HepG2 (cell line): ENCODE measurements around the gene FSCN2. TPM values are rescaled to one million over a fixed set of nuclear protein-coding genes. Genes with fewer than 3 reads are reported as not detected.

Source experiments
- ATAC-seq: fragments of 200-7000 bp; cut with Tn5 transposase; 3 replicates; pipeline ENCODE4 v1.9.1; 2020; ENCODE audit warnings: mild to moderate bottlenecking, moderate library complexity
- BruUV-seq: library from RNA; stranded (reverse); fragments of 400-500 nt; replicated peaks from 2 replicates; lab custom pipeline; 2021; lab: Mats Ljungman, UMichigan
- CTCF ChIA-PET: fragments of 300-600 bp; formaldehyde crosslinking; extraction: SDS; loops from one replicate; lab custom pipeline; 2021; ENCODE audit warnings: low total read pairs, inconsistent platforms, low intra/inter-chr PET ratio; lab: Yijun Ruan, JAX
- POLR2A ChIA-PET: fragments of 350-600 bp; sonication (Branson Sonifier 250); formaldehyde crosslinking; loops from one replicate; lab custom pipeline; 2020; ENCODE audit warnings: antibody characterized with exemption, inconsistent platforms; lab: Yijun Ruan, JAX
- DNase-seq: peaks from one replicate; pipeline ENCODE4 v3.0.0-alpha.2; 2015; ENCODE audit warnings: low spot score
- FAIRE-seq: peaks from 3 replicates; lab custom pipeline; 2011; peaks lifted over from hg19 to GRCh38; lab: Jason Lieb, UNC
- H2AFZ ChIP-seq: one replicate; pipeline ENCODE4 v1.6.1; 2011; ENCODE audit warnings: low read length, inconsistent platforms
- H3K27ac ChIP-seq: fragments of 300-600 bp; 3 replicates; pipeline ENCODE4 v1.8.0; 2011; ENCODE audit warnings: mixed run types, mild to moderate bottlenecking, mixed read lengths, low read length, inconsistent platforms; ENCODE audit not compliant: insufficient read depth; ENCODE audit errors: extremely low read length
- H3K27me3 ChIP-seq, 2 experiments: fragments of 200-600 bp in 1 of 2; 2 replicates in 1 of 2; 3 replicates in 1 of 2; pipeline versions ENCODE4 v1.6.0 to v1.8.0; 2011; ENCODE audit warnings: low read length in 2 of 2, mild to moderate bottlenecking in 2 of 2, moderate library complexity in 2 of 2, inconsistent platforms in 1 of 2; ENCODE audit not compliant: insufficient read depth in 2 of 2, control insufficient read depth in 1 of 2
- H3K36me3 ChIP-seq, 2 experiments: fragments of 200-600 bp in 1 of 2; replicated peaks in 1 of 2; 2 replicates in 1 of 2; 3 replicates in 1 of 2; pipeline versions ENCODE4 v1.5.1 to v1.8.0; 2011; ENCODE audit warnings: low read length in 2 of 2, inconsistent platforms in 1 of 2; ENCODE audit not compliant: insufficient read depth in 2 of 2, control insufficient read depth in 1 of 2
- H3K4me1 ChIP-seq: 2 replicates; pipeline ENCODE4 v1.5.1; 2012; ENCODE audit warnings: low read length, inconsistent platforms; ENCODE audit not compliant: insufficient read depth
- H3K4me2 ChIP-seq: 2 replicates; pipeline ENCODE4 v1.6.0; 2011; ENCODE audit warnings: low read depth, low read length, inconsistent platforms
- H3K4me3 ChIP-seq, 3 experiments: fragments of 200-600 bp in 1 of 3; sonication (generic), shearing (Covaris generic) in 1 of 3; replicated peaks in 1 of 3; 2 replicates each; pipeline ENCODE4 v1.5.1; 2011 to 2016; ENCODE audit warnings: low read length in 3 of 3, inconsistent platforms in 2 of 3, low read depth in 2 of 3, mild to moderate bottlenecking in 2 of 3, control low read depth in 1 of 3, mixed read lengths in 1 of 3; ENCODE audit not compliant: insufficient read depth in 1 of 3
- H3K79me2 ChIP-seq: one replicate; pipeline ENCODE4 v1.6.1; 2011; ENCODE audit warnings: low read length, inconsistent platforms; ENCODE audit not compliant: insufficient read depth
- H3K9ac ChIP-seq: 2 replicates; pipeline ENCODE4 v1.6.0; 2011; ENCODE audit warnings: mild to moderate bottlenecking, low read depth, low read length, inconsistent platforms; ENCODE audit not compliant: insufficient read depth
- H3K9me3 ChIP-seq: 2 replicates; pipeline ENCODE4 v1.5.1; 2012; ENCODE audit warnings: mild to moderate bottlenecking, low read length
- H4K20me1 ChIP-seq: 2 replicates; pipeline ENCODE4 v1.6.0; 2011; ENCODE audit warnings: inconsistent platforms, mild to moderate bottlenecking, low read length, moderate library complexity; ENCODE audit not compliant: insufficient read depth
- AGO2 ChIP-seq: fragments of 200-400 bp; formaldehyde crosslinking; optimal IDR thresholded peaks from 2 replicates; pipeline ENCODE3; 2017; ENCODE audit warnings: mild to moderate bottlenecking, low read depth, low read length, moderate library complexity
- BORCS8-MEF2B ChIP-seq: sonication (generic); formaldehyde crosslinking; IDR thresholded peaks from 2 replicates; pipeline ENCODE4 v1.8.0; 2022; ENCODE audit warnings: mild to moderate bottlenecking, missing genetic modification reagents
- FOSL2 ChIP-seq: sonication (generic); formaldehyde crosslinking; IDR thresholded peaks from 2 replicates; pipeline ENCODE4 v1.4.0; 2020; ENCODE audit warnings: missing genetic modification reagents
- HOXA5 ChIP-seq: sonication (generic); formaldehyde crosslinking; IDR thresholded peaks from 2 replicates; pipeline ENCODE4 v1.4.0; 2020; ENCODE audit warnings: missing genetic modification reagents
- JDP2 ChIP-seq: sonication (generic); formaldehyde crosslinking; IDR thresholded peaks from 2 replicates; pipeline ENCODE4 v1.8.1; 2022; ENCODE audit warnings: missing genetic modification reagents, borderline replicate concordance
- MTA1 ChIP-seq: sonication (generic); formaldehyde crosslinking; IDR thresholded peaks from 2 replicates; pipeline ENCODE4 v1.4.0; 2020; ENCODE audit warnings: missing genetic modification reagents, mild to moderate bottlenecking, borderline replicate concordance
- NCOR1 ChIP-seq: fragments of 200-600 bp; sonication (generic); IDR thresholded peaks from 2 replicates; pipeline ENCODE4 v1.7.0; 2017; ENCODE audit warnings: antibody characterized with exemption, low read length, borderline replicate concordance
- WGBS: methylation state at CpG from one replicate; pipeline ENCODE4 v1.1.6; 2017; ENCODE audit warnings: low lambda C conversion rate; 5-methylcytosine and 5-hydroxymethylcytosine counted together
- in situ Hi-C: cut with HindIII; loops from 2 replicates; pipeline ENCODE4 v1.10.0; 2017; ENCODE audit warnings: low pct_unique_long_range_greater_than_20kb; ENCODE audit not compliant: extremely low pct_ligation_motif_present
- intact Hi-C: fragments of 100-400 bp; cut with micrococcal nuclease; formaldehyde crosslinking; loops from one replicate; pipeline ENCODE4 v1.10.0; 2022; ENCODE audit not compliant: unreplicated experiment
- polyA plus RNA-seq, 8 experiments: library from polyadenylated mRNA; depleted of rRNA in 3 of 8; stranded (reverse) in 7 of 8; unstranded in 1 of 8; fragments of >200 nt; fragmentation: Illumina TruSeq in 4 of 8; extraction: Trizol in 4 of 8; gene quantifications; 2 replicates each; pipeline versions ENCODE4 v1.2.1 to v1.2.3, GENCODE V29; 2011 to 2016; ENCODE audit warnings: low read depth in 4 of 8, missing spikeins in 1 of 8, mixed read lengths in 1 of 8; ENCODE audit not compliant: insufficient read depth in 1 of 8
- total RNA-seq, 5 experiments: library from RNA; depleted of rRNA; stranded (reverse); fragments of >200 nt; fragmentation: Illumina TruSeq; extraction: Trizol; gene quantifications; 2 replicates each; pipeline ENCODE4 v1.2.3, GENCODE V29; 2016; ENCODE audit warnings: low read depth in 1 of 5
- TF ChIP-seq, protein P1 (sequence below): sonication (generic); formaldehyde crosslinking; IDR thresholded peaks from 2 replicates; pipeline ENCODE4 v1.4.0; 2020; ENCODE audit warnings: missing genetic modification reagents

FSCN2 gene
- total and polyA plus RNA-seq, 2 of the 13 experiments (the other 11 are each of a cell fraction or from before 2014, with no cell fraction given), result 0.09 TPM; not detected in 1

DNA sequence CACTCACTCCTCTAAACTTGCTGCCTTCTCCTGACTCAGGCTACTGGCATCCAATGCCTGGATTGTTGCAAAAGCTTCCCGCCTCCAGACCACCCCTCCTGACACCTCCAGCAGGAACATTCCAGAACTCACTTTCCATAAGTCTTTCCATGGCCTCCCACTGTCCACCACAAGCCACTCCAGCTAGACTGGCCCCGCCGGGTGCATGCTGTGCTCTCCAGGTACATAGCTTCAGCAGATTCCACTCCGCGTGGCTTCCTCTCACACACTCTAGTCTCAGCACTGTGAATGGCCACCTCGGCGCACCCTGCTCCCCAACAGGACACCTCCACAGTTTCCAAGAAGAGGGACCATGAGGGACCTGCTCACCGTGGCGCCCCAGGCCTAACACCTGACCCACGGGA lies 49.9 kb downstream of the FSCN2 start:
- no peaks in the 10 kb centered on the region for H3K9me3 ChIP-seq
- no TSS peak for BruUV-seq
- H3K36me3 ChIP-seq, result peaks cover 27 to 57% of the 10 kb centered on the region in 2 experiments
- intact Hi-C loops (no loop called here), in situ Hi-C loops (no loop called here)
- CTCF ChIA-PET, result no interaction called here
- DNase-seq, result peak; percentile 24
- WGBS, result 96% methylated on average over 10 of the region's 10 CpGs
- H3K27ac ChIP-seq, result peak overlapping the region; percentile 77
- FAIRE-seq, result no peak
- peaks cover 34% of the 10 kb centered on the region for H3K4me1 ChIP-seq
- H3K4me2 ChIP-seq, result no peak overlapping the region
- peaks cover 14% of the 10 kb centered on the region for H3K79me2 ChIP-seq
- no peak overlapping the region for H2AFZ ChIP-seq
- no peak overlapping the region for H3K9ac ChIP-seq
- H3K4me3 ChIP-seq, result no peak overlapping the region
- ATAC-seq, result peak; percentile 6; the same call in 1 of the 3 replicates
- H4K20me1 ChIP-seq, result no peaks in the 10 kb centered on the region; the same call in 1 of the 2 replicates
- TF ChIP-seq MTA1 (CRISPR knock-in tag) (no peak), HOXA5 (no peak), BORCS8-MEF2B (CRISPR knock-in tag) (no peak), NCOR1 (no peak), AGO2 (peak; percentile 31), FOSL2 (CRISPR knock-in tag) (peak; percentile 53), JDP2 (CRISPR knock-in tag) (no peak)
- TF ChIP-seq, protein P1, sequence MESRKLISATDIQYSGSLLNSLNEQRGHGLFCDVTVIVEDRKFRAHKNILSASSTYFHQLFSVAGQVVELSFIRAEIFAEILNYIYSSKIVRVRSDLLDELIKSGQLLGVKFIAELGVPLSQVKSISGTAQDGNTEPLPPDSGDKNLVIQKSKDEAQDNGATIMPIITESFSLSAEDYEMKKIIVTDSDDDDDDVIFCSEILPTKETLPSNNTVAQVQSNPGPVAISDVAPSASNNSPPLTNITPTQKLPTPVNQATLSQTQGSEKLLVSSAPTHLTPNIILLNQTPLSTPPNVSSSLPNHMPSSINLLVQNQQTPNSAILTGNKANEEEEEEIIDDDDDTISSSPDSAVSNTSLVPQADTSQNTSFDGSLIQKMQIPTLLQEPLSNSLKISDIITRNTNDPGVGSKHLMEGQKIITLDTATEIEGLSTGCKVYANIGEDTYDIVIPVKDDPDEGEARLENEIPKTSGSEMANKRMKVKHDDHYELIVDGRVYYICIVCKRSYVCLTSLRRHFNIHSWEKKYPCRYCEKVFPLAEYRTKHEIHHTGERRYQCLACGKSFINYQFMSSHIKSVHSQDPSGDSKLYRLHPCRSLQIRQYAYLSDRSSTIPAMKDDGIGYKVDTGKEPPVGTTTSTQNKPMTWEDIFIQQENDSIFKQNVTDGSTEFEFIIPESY (CRISPR knock-in tag), result peak; percentile 69
- TF ChIP-seq, all 625 proteins: peak for 3
- no peaks in the 10 kb centered on the region for H3K27me3 ChIP-seq
- POLR2A ChIA-PET, result interaction anchor here (1.0 to 3.4 kb wide), 4 partner anchors 12 to 64 kb away, joined by 4 to 17 read pairs (median 4); partner anchors contain the start of gene FAAP100
